HG02610 (cell line): Measurements from ENCODE around the gene ZNF701.
"Not testable (repeated sequence)": the region's sequence is repeated elsewhere in the genome, so short reads cannot be mapped to it uniquely, and the experiment has no call there.

Experiments used
- ATAC-seq: cut with Tn5 transposase; IDR thresholded peaks from one replicate; pipeline ENCODE4 v1.9.1; 2021; ENCODE audit warnings: mild to moderate bottlenecking, moderate library complexity; ENCODE audit not compliant: unreplicated experiment

The ZNF701 gene

GRCh38 chr19:52566121-52566520 is 4.0 kb upstream of the ZNF701 start:
- no peak for ATAC-seq

GRCh38 chr19:52566588-52566987 is 3.5 kb upstream of the ZNF701 start:
- ATAC-seq, result no peak

GRCh38 chr19:52567921-52568320 is 2.2 kb upstream of the ZNF701 start:
- no peak for ATAC-seq

- not testable (repeated sequence) for ATAC-seq
Observed at GRCh38 chr19:52569638-52569999, 468 bp upstream of the ZNF701 start.

- no peak for ATAC-seq
Observed at GRCh38 chr19:52584736-52585440, 14.8 kb downstream of the ZNF701 start.

GRCh38 chr19:52585604-52586003 is 15.5 kb downstream of the ZNF701 start:
- ATAC-seq, result no peak

- ATAC-seq, result no peak
Observed at GRCh38 chr19:52590728-52591127, 20.6 kb downstream of the ZNF701 start.

GRCh38 chr19:52592301-52592700 is 22.2 kb downstream of the ZNF701 start:
- ATAC-seq, result no peak

- ATAC-seq, result not testable (repeated sequence)
Observed at GRCh38 chr19:52593441-52593840, 23.4 kb downstream of the ZNF701 start.

- ATAC-seq, result no peak
Observed at GRCh38 chr19:52599241-52599640, 29.2 kb downstream of the ZNF701 start.

GRCh38 chr19:52600639-52601024 is 30.5 kb downstream of the ZNF701 start:
- peak; percentile 18 for ATAC-seq

GRCh38 chr19:52601025-52601973 is 31.2 kb downstream of the ZNF701 start:
- peak; percentile 95 for ATAC-seq

- ATAC-seq, result not testable (repeated sequence)
Observed at GRCh38 chr19:52601974-52602366, 31.9 kb downstream of the ZNF701 start.

- no peak for ATAC-seq
Observed at GRCh38 chr19:52602941-52603340, 32.9 kb downstream of the ZNF701 start.

GRCh38 chr19:52603558-52604207 is 33.6 kb downstream of the ZNF701 start:
- no peak for ATAC-seq

- ATAC-seq, result no peak
Observed at GRCh38 chr19:52613299-52613906, 43.3 kb downstream of the ZNF701 start.

- no peak for ATAC-seq
Observed at GRCh38 chr19:52621376-52621775, 51.3 kb downstream of the ZNF701 start.

GRCh38 chr19:52622261-52622660 is 52.2 kb downstream of the ZNF701 start:
- no peak for ATAC-seq

GRCh38 chr19:52626915-52627314 is 56.8 kb downstream of the ZNF701 start:
- no peak for ATAC-seq

GRCh38 chr19:52627441-52627840 is 57.4 kb downstream of the ZNF701 start:
- not testable (repeated sequence) for ATAC-seq
